ENCODE data around the gene KRTAP25-1.

The KRTAP25-1 gene

GRCh38 chr21:30255679-30256078 lies 33.6 kb downstream of the KRTAP25-1 start:
- intact Hi-C loops (cut with DNase I), result no loop called here
- DNase-seq, result no peak

- intact Hi-C loops (cut with DNase I), result no loop called here
Observed at GRCh38 chr21:30251781-30252180, 37.5 kb downstream of the KRTAP25-1 start.

GRCh38 chr21:30249936-30250335 lies 39.4 kb downstream of the KRTAP25-1 start:
- DNase-seq, result no peak
- intact Hi-C loops (cut with DNase I), result no loop called here

More at GRCh38 chr21:30251781-30252180, 37.5 kb downstream of the KRTAP25-1 start:
- DNase-seq, result no peak

GRCh38 chr21:30248844-30249243 lies 40.5 kb downstream of the KRTAP25-1 start:
- intact Hi-C loops (cut with DNase I), result no loop called here

GRCh38 chr21:30245061-30245460 lies 44.3 kb downstream of the KRTAP25-1 start:
- DNase-seq, result no peak
- intact Hi-C loops (cut with DNase I), result no loop called here

More at GRCh38 chr21:30248844-30249243, 40.5 kb downstream of the KRTAP25-1 start:
- DNase-seq, result no peak

- intact Hi-C loops (cut with DNase I), result no loop called here
Observed at GRCh38 chr21:30243691-30244090, 45.6 kb downstream of the KRTAP25-1 start.

GRCh38 chr21:30240661-30241060 lies 48.7 kb downstream of the KRTAP25-1 start:
- no peak for DNase-seq
- intact Hi-C loops (cut with DNase I), result no loop called here

More at GRCh38 chr21:30243691-30244090, 45.6 kb downstream of the KRTAP25-1 start:
- no peak for DNase-seq

All from head of caudate nucleus (tissue), 42 donors.